ENCODE data around the gene HOXC6.
"Not testable (repeated sequence)": the region's sequence is repeated elsewhere in the genome, so short reads cannot be mapped to it uniquely, and the experiment has no call there.

The HOXC6 gene

GRCh38 chr12:54058128-54058768, 30.0 kb downstream of the HOXC6 start:
- DNase-seq = no peak

GRCh38 chr12:54059668-54060067, 31.4 kb downstream of the HOXC6 start:
- no peak for DNase-seq

GRCh38 chr12:54060174-54060974, 32.1 kb downstream of the HOXC6 start:
- no peak for DNase-seq

- no peak for DNase-seq
Measured at GRCh38 chr12:54060975-54061778, 32.9 kb downstream of the HOXC6 start.

- DNase-seq = no peak
Measured at GRCh38 chr12:54065677-54066076, 37.4 kb downstream of the HOXC6 start.

GRCh38 chr12:54066408-54066807, 38.2 kb downstream of the HOXC6 start:
- no peak for DNase-seq

GRCh38 chr12:54068418-54069070, 40.3 kb downstream of the HOXC6 start:
- DNase-seq = no peak

GRCh38 chr12:54071942-54072341, 43.7 kb downstream of the HOXC6 start:
- no peak for DNase-seq

- no peak for DNase-seq
Measured at GRCh38 chr12:54074308-54074707, 46.1 kb downstream of the HOXC6 start.

- no peak for DNase-seq
Measured at GRCh38 chr12:54075409-54075808, 47.2 kb downstream of the HOXC6 start.

- no peak for DNase-seq
Measured at GRCh38 chr12:54075974-54076373, 47.7 kb downstream of the HOXC6 start.

- not testable (repeated sequence) for DNase-seq
Measured at GRCh38 chr12:54077843-54078242, 49.6 kb downstream of the HOXC6 start.

GRCh38 chr12:54079115-54079514, 50.9 kb downstream of the HOXC6 start:
- not testable (repeated sequence) for DNase-seq
